Kidney epithelial cell (primary cell): ENCODE measurements around the gene CAMK4. TPM values are rescaled to one million over a fixed set of nuclear protein-coding genes. Genes with fewer than 3 reads are reported as not detected.

Experiments
- DNase-seq: peaks from one replicate; pipeline ENCODE4 v3.0.0-alpha.2; 2010; ENCODE audit warnings: low read depth
- H3K27me3 ChIP-seq: 2 replicates; pipeline ENCODE4 v1.6.0; 2011; ENCODE audit warnings: low read length; ENCODE audit not compliant: control insufficient read depth, insufficient read depth
- H3K36me3 ChIP-seq: 2 replicates; pipeline ENCODE4 v1.5.1; 2011; ENCODE audit warnings: low read length; ENCODE audit not compliant: control insufficient read depth, insufficient read depth
- H3K4me3 ChIP-seq: 2 replicates; pipeline ENCODE4 v1.5.1; 2011; ENCODE audit warnings: low read depth, mild to moderate bottlenecking, control low read depth, low read length
- CTCF ChIP-seq: IDR thresholded peaks from 2 replicates; pipeline ENCODE4 v1.5.1; 2011; ENCODE audit warnings: mild to moderate bottlenecking, moderate library complexity, low read length, control low read depth, inconsistent platforms; ENCODE audit not compliant: insufficient read depth, poor library complexity, severe bottlenecking
- total RNA-seq: library from RNA; depleted of rRNA; stranded (reverse); fragments of >200 nt; gene quantifications from 2 replicates; pipeline ENCODE4 v1.2.3, GENCODE V29; 2015

The CAMK4 gene
- total RNA-seq, 1 donor from 2014 or later, result 0.75 TPM

GRCh38 chr5:111245654-111246053 is 21.5 kb downstream of the CAMK4 start:
- Histone ChIP-seq H3K36me3 (no peaks in the 10 kb centered on the region), H3K27me3 (no peaks in the 10 kb centered on the region), H3K4me3 (no peak overlapping the region)
- DNase-seq, result no peak
- TF ChIP-seq CTCF, result no peak

- no peak for TF ChIP-seq CTCF
- Histone ChIP-seq H3K4me3 (no peak overlapping the region), H3K36me3 (no peaks in the 10 kb centered on the region), H3K27me3 (no peaks in the 10 kb centered on the region)
- DNase-seq, result no peak
Measured at GRCh38 chr5:111246459-111246858, 22.3 kb downstream of the CAMK4 start.

- no peak for TF ChIP-seq CTCF
- DNase-seq, result no peak
- Histone ChIP-seq H3K36me3 (no peaks in the 10 kb centered on the region), H3K27me3 (no peaks in the 10 kb centered on the region), H3K4me3 (no peak overlapping the region)
Measured at GRCh38 chr5:111248571-111248970, 24.4 kb downstream of the CAMK4 start.

- no peak for TF ChIP-seq CTCF
- no peaks in the 10 kb centered on the region for H3K27me3 ChIP-seq
- H3K4me3 ChIP-seq, result no peak overlapping the region
- no peak for DNase-seq
- H3K36me3 ChIP-seq, result no peaks in the 10 kb centered on the region
Measured at GRCh38 chr5:111251921-111252320, 27.7 kb downstream of the CAMK4 start.

GRCh38 chr5:111252799-111253545 is 28.8 kb downstream of the CAMK4 start:
- Histone ChIP-seq H3K27me3 (no peaks in the 10 kb centered on the region), H3K36me3 (no peaks in the 10 kb centered on the region), H3K4me3 (no peak overlapping the region)
- DNase-seq, result no peak
- no peak for TF ChIP-seq CTCF

- no peaks in the 10 kb centered on the region for H3K27me3 ChIP-seq
- no peaks in the 10 kb centered on the region for H3K36me3 ChIP-seq
- no peak for TF ChIP-seq CTCF
- no peak overlapping the region for H3K4me3 ChIP-seq
- DNase-seq, result no peak
Measured at GRCh38 chr5:111254613-111255012, 30.4 kb downstream of the CAMK4 start.
